ENCODE data around the gene ZNF324B.

GRCh38 chr19:58407658-58408151 lies 43.7 kb upstream of the ZNF324B start:
- TF ChIP-seq POLR2A (IDR thresholded peaks at IDR 0.05) (no peak), CTCF (IDR thresholded peaks at IDR 0.05) (no peak)
